ENCODE results near the gene DTNBP1. TPM values are rescaled to one million over a fixed set of nuclear protein-coding genes. Genes with fewer than 3 reads are reported as not detected.
"Not testable (repeated sequence)": the region's sequence is repeated elsewhere in the genome, so short reads cannot be mapped to it uniquely, and the experiment has no call there.

Gene DTNBP1
- total RNA-seq, 1 donor from 2014 or later: 9.4 TPM

DNA sequence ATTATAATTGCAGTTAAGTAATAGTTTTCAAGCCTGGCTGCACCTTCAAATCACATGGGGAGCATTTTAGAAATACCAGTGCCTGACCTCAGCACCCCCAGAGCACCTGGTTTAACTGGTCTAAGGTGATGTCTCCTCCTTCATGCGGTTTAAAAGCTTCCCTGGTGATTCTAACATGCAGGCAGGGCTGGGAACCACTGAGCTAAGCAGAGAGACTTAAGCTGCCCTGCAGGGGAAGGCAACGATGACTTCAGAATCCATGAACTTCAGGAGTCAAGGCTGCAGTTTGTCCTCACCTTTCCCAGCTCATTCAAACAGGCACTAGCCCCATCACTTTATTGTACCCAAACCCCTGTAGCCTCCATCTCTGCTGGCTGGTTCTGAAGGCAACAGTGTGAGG is 6.1 kb upstream of the DTNBP1 start:
- DNase-seq (ENCODE audit: low read depth in 2 of 2): no peak

DNA sequence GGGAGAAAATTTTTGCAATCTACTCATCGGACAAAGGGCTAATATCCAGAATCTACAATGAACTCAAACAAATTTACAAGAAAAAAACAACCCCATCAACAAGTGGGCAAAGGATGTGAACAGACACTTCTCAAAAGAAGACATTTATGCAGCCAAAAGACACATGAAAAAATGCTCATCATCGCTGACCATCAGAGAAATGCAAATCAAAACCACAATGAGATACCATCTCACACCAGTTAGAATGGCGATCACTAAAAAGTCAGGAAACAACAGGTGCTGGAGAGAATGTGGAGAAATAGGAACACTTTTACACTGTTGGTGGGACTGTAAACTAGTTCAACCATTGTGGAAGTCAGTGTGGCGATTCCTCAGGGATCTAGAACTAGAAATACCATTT is 4.1 kb upstream of the DTNBP1 start:
- not testable (repeated sequence) for DNase-seq (ENCODE audit: low read depth in 2 of 2)

DNA sequence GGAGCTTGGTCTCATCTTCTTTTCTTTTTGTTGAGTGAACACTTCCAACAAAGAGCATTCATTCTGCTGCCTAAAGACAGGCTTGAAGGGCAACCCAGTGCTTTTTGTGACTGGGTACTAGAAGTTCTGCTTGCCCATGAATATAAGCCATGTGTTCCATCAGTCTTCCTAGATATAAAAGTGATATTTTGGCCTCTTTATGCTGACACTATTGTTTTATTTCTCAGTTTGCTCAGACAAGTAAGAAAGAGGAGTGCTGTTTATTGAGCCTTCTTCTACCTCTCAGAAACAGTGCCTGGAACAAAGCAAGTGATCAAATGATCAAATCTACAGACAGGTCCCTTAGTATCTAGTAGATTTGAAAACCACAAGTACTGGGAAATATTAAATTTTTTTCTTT is 2.4 kb upstream of the DTNBP1 start:
- no peak for DNase-seq (ENCODE audit: low read depth in 2 of 2)

DNA sequence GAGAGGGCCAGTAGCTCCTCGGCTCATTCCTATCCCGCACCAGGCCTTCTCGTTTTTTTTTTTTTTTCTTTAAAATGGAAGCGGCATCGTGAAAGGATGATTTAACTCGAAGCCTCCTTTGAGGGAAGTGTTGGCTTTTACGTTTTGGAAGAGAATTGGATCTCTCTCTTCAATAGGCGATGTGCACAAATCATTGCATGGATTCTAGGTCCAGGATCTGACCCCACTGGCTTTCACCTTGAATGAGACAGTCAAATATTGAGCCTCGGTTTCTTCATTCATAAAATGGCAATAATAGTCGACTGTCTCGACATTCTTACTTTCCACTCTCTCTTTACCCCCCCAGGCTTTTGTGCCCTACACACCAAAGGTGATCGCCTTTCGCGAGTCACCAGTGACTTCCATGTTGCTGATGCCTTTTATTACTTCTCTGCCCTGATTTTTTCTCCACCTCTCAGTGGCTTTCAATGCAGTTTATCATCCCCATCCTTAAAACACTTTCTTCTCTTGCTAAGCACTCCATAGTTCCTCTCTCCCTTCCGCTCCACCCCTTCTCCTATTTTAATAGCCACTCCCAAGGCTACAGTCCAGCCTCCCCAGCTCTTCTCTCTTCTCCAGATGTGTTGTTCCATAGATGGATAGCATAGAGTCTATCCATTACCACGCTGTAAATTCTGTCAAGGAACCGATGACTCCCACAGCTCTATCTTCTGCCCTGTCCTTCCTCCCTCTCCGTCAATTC is 473 bp upstream of the DTNBP1 start:
- no peak for DNase-seq (ENCODE audit: low read depth in 2 of 2)

DNA sequence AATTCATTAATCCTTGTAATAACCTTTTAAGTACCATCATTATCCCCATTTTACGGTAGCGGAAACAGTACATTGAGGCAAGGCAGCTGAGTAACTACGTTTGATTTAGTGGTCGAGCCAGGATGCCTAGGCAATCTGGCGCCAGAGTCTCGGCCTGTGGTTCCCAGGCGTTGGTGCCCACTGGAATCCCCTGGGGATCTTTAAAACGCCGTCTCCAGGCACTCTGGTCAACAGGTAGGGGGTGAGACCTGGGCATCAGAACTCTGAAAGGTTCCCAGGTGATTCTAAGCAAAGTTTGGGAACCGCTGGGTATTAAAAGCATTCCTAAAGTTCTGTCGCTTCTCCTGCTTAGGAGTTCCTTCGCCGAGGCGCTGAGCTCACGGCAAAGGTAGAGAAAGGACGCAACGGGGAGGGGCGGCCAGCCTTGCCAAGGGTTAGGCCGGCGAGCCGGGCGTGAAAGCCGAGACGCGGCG is 939 bp downstream of the DTNBP1 start:
- DNase-seq (ENCODE audit: low read depth in 2 of 2): no peak

DNA sequence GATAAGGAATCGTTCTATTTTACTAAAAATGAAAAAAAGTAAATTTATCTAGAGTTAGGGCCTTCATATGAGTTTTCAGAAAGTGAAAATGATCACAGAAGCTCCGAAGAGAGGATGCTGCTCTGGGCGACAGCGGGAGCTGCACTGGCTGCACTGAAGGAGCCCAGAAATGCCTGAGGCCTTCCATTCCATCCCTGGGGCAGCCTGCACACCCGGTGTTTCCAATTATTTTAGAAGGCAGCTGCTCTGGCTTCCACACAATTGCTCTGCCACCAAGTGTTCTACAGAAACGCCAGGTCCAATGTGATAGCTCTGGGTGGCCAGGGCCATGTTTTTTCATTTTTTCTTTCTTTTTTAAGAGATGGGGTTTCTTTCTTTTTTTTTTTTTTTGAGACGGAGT is 3.6 kb downstream of the DTNBP1 start:
- DNase-seq (ENCODE audit: low read depth in 2 of 2): no peak

DNA sequence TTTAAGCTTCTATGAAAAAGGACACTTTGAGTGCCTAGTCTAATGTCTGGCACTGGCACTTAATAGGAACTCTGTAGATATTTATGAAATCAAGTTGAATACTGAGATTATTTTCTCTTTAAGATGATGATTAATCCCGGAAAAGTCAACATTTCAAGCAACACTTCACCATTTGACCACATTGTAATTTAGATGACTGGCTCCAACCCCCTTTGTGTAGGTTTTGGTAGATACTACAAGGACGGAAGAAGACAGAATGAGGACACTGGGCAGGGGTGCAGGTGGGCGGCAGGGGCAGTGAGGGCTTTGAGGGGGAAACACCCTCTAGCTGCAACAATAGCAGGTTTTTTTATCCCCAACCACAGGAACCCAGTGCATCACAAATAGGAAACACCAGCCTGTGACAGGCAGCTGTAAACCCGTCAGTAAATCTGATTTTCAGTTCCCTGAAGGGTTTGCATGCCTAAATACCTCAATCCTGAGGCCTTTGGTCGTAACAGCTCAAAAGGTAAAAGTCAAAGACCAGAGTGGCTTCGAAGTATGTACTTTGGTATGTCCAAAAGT is 4.6 kb downstream of the DTNBP1 start:
- DNase-seq (ENCODE audit: low read depth in 2 of 2): no peak

DNA sequence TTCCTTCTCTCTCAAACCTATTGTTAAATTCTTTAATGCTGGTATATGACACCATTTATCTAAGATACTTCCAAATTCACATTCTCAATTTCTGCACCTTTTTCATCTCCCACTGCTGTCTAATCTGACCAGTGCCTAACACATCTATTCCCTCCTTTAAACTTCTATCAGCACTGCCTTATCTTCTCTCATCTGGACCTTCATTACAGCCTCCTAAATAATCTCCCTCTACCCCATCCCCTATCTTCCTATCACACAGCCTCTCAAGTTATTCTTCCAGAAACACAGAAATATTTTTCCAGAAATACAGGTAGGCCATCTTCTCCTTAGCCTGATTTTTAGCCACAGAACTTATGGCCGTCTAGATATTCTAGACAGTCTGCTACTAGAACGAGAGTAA is 5.5 kb downstream of the DTNBP1 start:
- DNase-seq (ENCODE audit: low read depth in 2 of 2): no peak

DNA sequence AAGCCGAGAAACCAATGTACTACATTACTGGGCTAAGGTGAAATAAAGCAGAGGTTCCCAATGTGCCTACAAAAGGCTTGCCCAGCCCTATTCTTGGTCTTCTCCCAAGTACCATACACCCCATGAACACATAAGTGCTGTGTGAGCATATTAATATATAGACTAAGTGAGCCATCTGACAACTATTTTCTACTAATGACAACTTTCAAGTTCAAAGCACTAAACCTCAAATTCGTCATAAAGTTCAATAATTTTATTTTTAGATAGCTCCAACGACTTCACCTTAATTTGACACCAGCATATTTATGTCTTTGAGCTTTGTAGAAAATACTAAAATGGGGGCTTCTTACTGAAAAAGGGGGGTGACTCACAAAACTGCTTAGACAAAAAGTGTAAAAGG is 6.7 kb downstream of the DTNBP1 start:
- no peak for DNase-seq (ENCODE audit: low read depth in 2 of 2)

DNA sequence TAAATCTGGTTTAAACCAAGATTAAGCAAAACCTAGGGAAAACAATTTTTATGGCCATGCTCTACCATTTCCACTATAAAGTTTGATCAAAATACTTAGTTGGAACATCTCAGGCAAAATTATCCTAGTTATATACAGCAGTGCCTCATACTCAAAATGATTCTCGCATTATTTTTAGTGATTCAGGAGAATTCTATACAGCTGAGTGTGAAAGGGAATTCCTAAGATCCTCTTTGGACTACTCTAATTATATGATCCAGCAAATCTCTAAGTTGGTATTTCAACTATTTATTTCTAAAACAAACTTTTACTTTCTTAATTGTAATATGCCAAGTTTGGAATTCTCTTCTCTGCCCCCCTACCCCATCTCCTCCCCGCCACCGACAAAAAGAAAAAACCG is 8.6 kb downstream of the DTNBP1 start:
- DNase-seq (ENCODE audit: low read depth in 2 of 2): no peak

DNA sequence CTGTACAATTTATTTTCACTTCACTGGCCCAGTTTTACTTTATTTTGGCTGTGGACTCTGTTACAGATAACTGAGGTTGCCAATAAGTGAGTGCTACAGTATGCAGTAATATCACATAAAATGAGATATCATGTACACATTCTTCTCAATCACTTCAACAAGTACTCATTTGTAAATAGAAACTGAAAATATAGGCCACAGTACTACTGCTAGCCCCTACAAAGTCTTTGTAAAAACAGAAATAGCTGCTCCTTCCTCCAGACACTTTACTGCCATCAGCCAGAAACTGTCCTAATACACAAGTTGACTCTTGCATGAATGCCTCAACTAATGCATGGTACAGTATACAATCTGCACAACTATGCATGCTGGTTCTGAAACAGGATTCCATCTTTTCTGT is 9.2 kb downstream of the DTNBP1 start:
- DNase-seq (ENCODE audit: low read depth in 2 of 2): no peak

DNA sequence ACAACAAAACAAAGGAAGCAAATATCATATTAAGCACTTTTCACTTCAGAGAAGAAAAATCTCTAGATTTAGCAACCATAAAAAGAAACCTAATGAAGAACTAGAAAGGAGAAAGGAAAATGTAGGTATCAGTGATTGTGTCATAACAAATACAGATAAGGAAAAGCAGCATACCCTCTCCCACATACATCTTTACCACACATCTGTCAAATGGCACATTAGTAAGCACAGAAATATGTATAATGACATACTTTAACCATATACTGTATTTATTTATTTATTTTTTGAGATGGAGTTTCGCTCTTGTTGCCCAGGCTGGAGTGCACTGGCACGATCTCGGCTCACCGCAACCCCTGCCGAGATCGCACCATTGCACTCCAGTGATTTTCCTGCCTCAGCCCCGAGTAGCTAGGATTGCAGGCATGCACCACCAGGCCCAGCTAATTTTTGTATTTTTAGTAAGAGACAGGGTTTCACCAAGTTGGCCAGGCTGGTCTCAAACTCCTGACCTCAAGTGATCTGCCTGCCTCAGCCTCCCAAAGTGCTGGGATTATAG is 12.7 kb downstream of the DTNBP1 start:
- DNase-seq (ENCODE audit: low read depth in 2 of 2): not testable (repeated sequence)

DNA sequence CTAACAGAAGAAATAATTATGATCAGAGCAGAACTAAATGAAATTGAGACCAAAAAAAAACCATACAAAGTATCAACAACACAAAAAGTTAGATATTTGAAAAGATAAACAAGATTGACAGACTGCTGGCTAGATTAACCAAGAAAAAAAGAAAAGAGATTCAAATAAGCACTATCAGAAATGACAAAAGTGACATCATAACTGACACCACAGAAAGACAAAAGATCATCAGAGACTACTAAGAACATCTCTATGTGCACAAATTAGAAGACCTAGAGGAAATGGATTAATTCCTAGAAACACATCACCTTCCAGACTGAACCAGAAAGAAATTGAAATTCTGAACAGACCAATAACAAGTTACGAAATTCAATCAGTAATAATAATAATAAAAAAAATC is 17.9 kb downstream of the DTNBP1 start:
- no peak for DNase-seq (ENCODE audit: low read depth in 2 of 2)

DNA sequence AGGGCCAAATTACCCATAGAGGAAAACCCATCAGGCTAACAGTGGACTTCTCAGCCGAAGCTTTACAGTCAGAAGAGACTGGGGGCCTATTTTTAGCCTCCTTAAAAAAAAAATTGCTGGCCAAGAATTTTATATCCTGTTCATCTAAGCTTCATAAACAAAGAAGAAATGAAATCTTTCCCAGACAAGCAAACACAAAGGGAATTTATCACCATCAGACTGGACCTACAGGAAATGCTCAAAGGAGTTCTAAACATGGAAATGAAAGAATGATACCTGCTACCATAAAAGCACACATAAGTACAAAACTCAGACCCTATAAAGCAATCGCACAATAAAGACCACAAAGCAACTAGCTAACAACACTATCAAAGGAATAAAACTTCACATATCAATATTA is 19.3 kb downstream of the DTNBP1 start:
- DNase-seq (ENCODE audit: low read depth in 2 of 2): no peak

DNA sequence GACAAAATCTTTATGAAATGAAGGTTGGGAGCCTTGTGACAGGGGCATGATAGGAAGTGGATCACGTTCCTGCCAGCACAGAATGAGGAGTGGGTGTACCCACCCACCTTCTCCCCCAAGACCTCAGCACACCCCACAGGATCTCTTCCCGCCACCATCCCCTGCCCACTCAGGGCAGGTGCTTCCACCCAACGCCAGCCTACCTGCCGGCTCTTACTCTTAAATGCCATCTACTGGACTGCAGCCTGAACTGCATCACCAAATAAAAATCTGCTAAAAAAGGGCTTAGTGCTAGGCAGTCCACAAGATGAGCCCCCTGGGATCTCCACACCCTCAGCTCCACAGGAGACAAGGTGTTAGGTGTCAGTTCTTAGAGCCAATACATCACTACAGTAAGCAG is 20.6 kb downstream of the DTNBP1 start:
- no peak for DNase-seq (ENCODE audit: low read depth in 2 of 2)

DNA sequence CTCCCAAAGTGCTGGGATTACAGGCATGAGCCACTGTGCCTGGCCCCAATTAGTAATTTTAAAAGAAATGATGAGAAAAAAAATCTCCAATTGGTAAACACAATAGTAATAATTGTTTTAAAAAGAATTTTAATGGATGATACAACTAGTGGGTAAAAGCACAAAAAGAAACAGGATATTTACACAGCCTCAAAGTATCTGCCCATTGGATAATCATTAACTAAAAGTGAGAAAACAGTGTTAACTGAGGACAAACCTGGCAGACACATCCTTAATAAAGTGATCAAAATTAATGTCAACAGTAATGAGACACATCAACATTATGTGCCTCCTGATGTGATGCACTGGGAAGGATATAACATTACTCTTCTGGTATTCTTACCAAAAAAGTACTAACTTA is 24.5 kb downstream of the DTNBP1 start:
- DNase-seq (ENCODE audit: low read depth in 2 of 2): no peak

DNA sequence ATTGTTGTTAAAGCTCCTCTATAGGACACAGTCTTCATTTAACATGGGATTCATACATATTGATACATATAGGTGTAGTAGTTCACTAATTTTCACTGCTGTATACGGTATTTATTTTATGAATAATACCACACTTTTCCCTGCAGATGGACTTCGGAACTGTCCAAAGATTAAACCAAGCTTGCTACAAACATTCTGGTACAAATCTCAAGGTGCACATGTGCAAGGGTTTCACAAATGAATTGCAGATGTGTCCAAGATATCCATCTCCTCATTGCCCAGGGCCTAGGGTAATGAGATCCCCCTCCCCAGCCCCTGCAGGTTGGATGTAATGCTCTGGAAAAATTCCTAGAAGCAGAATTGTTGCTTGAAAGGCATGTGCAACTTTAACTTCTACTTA is 31.4 kb downstream of the DTNBP1 start:
- DNase-seq (ENCODE audit: low read depth in 2 of 2): no peak

DNA sequence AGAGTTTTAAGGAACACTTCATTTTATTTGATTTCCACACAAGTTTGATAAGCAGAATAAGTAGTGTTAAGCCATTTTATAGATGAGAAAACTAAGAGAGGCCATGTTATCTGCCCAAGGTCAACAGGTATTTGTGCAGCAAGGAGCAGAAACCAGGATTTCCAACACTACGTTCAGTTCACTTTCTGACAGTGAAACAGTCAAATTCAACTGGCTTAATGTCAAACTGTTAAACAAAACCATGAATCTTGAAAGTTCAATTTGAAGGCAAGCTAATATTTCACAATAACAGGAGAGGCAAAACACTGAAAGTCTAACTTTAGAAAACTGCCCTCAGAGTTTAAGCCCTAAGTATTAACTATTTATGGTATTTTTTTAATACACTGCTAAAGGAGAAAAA is 32.6 kb downstream of the DTNBP1 start:
- DNase-seq (ENCODE audit: low read depth in 2 of 2): no peak

DNA sequence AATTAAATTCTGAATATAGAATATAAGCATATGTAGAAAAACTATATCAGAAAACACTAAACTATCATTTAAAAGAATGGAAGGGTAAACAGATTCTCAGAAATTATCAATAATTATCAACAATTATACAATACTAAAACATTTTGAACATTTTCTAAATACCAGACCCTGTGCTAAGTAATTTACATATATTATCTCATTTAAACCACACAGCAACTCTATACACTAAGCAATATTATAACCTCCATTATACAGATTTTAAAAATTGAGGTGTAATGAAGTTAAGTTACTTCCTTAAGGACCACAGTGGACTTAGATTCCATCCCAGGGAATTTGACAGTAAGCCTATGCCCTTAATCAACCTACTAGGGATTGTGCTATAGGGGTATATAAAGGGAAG is 33.3 kb downstream of the DTNBP1 start:
- no peak for DNase-seq (ENCODE audit: low read depth in 2 of 2)

DNA sequence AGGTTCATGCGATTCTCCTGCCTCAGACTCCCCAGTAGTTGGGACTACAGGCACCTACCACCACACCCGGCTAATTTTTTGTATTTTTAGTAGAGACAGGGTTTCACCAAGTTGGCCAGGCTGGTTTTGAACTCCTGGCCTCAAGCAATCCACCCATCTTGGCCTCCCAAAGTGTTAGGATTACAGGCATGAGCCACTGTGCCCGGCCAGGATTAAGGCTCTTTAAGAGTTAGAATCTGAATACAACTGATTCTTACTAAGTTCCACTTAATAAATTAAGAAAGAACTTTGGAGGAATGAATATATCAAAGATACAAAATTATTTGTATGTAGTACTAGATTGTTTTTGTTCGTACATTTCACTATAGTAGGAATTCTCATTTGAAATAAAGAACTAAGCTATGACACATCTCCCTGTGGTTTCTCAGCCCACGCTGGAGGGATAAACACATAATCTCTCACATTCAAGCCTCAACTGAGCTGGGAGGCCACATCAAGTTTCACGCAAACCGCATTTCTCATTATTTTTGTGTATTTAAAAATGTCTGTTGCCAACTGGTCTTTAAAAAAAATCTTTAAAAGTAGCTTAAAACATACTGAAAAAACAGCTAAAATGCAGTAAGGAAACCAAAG is 34.2 kb downstream of the DTNBP1 start:
- no peak for DNase-seq (ENCODE audit: low read depth in 2 of 2)

DNA sequence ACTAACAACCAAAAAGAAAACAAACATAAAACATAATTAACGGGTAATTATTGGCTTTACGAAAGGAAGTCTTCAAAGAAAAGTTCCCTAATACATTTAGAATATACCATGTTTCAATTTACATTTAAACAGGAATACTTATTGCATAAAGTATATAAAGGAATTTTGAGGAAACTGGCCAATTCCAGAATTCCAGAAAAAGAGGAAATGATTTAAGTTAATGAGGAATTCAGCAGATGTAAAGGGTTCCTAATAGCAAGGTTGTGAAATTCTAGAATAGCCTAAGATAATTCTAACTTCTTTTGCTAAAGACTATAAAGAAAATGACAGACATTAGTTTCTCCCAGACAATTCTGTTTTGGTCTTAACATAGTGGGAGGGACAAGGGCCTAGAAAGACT is 35.0 kb downstream of the DTNBP1 start:
- DNase-seq (ENCODE audit: low read depth in 2 of 2): no peak

DNA sequence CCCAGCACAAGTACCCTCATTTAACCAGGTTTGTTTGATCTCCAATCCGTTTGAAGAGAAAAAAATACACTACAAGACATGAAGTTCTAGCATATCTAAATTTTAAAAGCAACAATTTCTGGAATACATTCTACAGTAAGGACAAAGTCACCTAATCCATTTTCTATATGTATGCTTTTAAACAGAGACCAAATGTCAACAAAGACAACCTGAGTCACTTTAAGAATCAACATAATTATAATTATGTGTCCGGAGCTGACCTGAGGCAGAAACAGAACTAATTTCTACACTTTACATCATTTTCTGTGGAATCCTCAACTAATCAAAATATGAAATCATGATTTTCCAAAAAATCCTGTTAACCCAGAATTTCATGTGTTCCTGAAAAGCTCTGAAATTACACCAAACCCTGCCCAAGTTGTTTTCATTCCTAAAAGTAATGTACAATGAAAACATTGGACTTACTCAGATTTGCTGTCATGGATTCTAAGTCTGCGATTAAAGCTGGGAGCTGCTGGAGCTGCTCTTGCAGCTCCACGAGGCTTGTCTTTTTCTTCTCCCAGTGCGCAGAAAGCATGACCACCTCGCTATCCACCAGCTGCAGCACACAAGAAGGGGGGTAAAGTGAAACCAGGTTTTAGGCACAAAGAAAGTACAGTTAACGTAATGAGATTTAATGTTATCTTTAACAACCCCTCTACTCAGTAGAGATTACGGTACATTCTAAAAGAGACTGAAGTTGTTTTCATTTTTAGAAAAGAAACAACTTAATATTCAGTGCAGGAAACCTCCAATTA is 35.8 kb downstream of the DTNBP1 start:
- no peak for DNase-seq (ENCODE audit: low read depth in 2 of 2)
